NOMO-1 treated with dmso at 0.1 percent for 144 hours (cell line): ENCODE data around the gene ASTN2.

Experiments
- DNase-seq: peaks from one replicate; lab custom pipeline; 2025; ENCODE audit not compliant: unreplicated experiment; lab: John Stamatoyannopoulos, UW

Gene ASTN2

GRCh38 chr9:116596646-116597045 lies 818.2 kb downstream of the ASTN2 start:
- no peak for DNase-seq

DNA sequence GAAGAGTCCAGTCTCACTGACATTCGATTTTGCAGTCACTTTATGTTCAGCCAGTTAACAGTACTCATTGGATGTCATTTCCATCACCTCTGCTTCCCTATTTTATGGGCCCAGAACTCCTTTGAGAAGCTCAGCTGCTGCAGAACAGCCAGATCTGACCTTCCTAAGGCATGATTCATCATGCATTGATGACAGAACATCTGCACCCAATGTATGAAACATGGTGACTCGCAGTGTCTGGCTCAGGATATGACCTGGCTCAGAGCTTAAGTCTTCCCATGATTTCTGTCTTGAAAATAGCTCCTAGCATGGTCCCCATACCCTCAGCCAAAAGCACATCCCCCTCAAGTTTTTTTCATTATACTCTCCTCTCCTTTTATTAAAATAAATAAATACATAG lies 820.3 kb downstream of the ASTN2 start:
- no peak for DNase-seq

DNA sequence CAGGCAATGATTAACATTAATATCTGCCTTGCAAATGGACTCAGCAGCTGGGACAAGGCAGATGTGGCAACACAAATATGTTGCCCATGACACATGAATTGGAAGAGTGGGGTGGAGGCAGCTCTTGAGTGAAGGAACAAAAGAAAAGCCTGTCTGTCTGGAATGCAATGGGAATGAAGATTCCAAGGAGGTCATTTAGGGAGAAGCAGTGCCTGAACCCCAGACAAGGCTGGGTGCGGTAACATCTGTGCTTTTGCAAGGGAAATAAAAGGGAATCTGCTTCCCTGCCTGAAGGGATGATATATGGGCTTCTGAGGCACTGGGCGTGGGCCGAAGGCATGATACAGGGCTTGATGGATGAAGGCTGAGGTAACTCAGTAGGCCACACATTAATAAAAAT lies 821.9 kb downstream of the ASTN2 start:
- no peak for DNase-seq

DNA sequence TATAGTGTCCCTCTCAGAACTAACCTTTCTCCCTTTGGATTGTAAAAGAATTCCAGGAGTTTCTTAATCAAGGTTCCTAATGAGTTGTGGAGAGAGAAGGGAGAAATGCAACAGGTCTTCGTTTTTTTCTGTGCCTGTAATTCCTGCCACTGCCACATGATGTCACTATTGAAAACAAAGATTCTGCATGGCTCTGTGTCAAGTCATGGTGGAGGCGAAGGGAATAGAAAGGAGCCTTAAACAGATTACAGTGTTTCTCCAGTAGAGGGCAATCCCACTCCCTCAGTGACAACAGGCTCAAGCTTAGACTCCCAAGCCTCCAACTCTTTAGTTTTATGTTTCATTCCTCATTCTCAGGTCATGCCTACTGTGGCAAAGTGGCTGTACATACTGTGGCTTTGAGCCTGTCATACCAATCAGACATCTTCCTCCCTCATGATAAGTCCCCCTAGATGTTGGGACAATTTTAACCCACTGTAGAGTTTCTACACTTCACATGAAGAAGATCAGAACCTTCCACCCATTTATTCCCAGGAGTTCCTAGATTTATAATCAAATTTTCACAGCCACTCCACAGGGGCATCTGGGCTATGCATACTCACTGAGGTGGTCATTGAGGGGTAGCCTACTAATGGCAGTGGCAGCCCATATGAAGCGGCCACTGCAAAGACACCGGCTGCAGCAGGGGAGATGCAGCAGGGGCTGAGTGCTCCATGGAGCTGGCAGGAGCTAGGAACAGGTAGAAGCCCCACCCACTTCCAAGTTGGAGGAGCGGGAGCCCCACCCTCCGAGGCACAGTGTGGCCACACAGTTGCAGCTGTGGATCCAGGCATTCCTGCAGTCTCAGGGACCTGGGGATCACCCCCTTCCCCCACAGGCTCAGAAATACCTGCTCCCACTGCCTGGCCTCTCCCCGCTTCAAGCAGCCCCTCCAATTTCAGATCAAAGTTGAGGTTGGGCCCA lies 825.2 kb downstream of the ASTN2 start:
- peak; percentile 9 for DNase-seq

DNA sequence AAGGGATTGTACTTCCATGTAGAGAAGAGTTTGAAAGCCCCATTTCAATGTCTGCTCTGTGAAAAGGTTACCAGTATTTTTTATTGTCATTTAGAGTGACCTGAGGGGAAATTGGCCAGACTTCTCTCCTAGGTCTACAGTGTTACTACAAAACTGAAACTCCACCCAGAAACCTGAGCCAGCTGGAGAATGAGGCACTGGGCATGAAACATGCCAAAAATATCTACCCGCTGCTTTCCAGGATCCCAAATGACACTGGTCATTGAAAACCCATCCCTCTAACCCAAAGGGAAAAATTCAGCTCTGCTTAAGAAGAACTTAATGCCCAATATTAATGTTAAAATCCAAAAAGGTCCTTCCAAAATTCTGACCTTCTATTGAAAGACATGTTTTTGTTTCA lies 826.9 kb downstream of the ASTN2 start:
- no peak for DNase-seq

DNA sequence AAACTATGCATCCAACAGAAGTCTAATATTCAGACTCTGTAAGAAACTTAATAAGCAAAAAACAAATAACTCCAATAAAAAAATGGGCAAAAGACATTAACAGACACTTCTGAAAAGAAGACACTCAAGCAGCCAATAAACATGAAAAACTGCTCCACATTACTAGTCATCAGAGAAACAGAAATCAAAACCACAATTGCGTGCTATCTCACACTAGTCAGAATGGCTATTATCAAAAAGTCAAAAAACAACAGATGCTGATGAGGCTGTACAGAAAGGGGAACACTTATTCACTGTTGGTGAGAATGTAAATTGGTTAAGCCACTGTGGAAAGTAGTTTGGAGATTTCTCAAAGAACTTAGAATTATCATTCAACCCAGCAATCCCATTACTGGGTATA lies 829.0 kb downstream of the ASTN2 start:
- no peak for DNase-seq

- no peak for DNase-seq
Measured at GRCh38 chr9:116585204-116585603, 829.7 kb downstream of the ASTN2 start.

DNA sequence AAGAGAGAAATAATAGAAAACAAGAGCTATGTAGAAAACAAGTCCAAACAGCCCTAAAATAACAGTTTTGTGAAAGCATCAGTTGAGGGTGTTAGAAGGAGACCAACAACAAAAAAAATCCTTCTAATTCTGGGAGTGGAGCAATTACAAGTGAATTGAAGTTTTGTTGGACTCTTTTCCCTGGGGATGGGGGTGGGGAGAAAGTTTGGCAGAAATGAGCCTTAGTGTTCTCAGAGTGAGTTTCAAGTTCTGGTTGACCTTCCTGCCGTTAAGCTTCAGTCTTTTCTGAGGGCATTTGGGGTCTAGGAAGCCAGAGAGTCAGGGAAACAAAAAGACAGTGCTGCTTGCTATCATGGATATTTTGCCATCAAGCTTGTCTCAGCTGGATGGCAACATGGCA lies 834.0 kb downstream of the ASTN2 start:
- no peak for DNase-seq

DNA sequence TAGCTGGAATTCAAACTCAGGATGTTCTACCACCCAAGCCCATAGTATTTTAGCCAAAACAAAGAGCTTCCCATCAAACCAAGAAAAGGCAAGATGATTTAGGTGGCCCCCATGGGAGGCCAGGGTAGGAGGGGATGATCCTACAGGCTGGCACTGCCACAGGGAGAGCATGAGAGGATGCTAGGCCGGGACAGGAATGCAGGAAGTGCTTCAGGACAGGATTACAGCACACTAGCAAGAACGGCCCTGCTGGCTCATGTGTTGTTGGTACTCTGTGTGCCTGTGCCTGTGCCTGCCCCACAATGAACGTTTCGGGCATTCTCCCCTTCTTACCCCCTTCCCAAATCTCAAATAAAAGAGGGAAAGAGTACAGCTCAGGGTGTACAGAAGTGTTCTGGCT lies 838.5 kb downstream of the ASTN2 start:
- no peak for DNase-seq

GRCh38 chr9:116574027-116574679 lies 840.7 kb downstream of the ASTN2 start:
- DNase-seq = no peak

DNA sequence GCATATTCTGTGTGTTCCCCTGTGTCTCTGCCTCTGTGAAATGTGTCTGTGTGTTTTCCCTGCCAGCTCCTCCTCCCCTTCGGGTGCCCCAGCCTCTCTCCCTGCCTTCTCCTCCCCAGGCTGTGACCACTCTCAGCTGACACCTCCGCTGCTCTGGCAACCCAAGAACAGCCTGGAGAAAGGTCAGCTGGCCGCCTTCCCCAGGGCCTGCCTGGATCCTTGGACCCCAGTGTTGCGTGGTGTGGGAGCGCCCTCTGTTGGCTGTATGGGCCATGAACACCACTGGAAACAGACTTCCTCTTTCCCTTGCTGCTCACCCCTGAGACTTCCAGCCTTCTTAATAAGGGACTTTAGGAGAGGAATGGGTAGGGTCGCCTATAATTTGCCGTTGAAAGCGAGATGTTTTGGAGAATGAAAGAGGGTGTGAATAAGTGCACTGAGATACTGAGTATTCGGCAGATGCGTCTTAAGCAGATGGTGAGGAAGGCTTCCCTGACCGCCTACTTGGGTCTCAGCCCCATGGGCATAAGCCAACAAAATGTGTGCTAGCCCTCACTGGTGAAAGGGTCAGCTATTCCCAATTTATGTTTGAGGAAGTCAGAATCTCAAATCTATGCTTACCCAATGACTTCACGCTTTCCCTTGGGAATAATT lies 842.6 kb downstream of the ASTN2 start:
- peak; percentile 47 for DNase-seq

DNA sequence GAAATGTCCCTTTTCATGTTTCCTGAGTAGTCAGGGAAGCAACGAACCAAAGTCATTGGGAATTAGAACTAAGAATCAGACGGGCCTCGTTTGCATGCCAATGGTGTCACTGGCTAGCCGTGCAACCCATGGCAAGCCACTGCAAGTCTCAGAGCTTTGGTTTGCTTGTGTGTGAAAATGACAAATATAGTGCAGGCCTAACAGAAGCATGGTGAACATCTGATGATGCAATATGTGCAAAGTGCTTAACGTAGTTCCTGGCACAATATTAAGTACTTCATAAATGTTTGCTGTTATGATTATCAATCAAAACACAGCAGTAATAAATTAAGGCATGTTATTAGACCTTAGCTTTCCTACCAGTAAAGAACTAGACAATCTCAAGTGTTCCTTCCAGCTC lies 845.7 kb downstream of the ASTN2 start:
- DNase-seq = no peak

DNA sequence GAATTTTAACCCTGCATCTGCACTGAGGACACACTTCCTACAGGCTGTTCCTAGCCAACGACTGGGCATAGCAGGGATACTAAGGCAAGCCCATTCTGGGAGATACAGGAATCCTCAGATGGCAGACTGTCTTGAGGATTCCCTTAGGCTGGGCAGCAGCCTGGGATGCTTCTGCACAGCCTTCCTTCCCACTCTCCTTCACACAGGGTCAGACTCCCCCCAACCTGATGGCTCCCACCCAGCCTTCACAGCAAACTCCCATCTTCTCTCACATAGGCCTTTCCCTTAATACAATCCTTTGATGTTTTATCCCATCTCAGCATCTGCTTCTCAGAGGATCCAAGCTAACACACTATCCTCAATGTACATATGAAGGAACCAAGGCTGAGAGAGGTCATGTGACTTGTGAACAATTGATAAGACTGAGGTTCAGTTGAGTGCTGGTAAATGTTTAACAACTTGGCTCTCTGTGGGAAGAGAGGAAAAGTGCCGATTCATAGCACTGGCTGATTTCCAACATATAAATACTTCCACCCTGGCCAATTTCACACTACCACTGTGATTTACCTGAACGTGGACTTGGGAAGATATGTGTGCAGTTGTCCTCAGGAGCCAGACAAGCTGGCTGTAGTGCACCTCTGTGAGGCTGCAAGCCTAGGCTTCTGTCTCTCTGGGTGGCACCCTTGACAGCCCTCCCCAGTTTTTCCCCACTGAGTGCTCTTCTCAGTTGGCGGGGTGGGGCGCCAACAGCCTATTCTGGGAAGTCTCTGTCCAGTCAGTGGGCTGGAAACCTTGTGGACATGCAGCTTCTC lies 848.0 kb downstream of the ASTN2 start:
- DNase-seq = no peak

- DNase-seq = no peak
Measured at GRCh38 chr9:116565986-116566385, 848.9 kb downstream of the ASTN2 start.

GRCh38 chr9:116564266-116564793 lies 850.5 kb downstream of the ASTN2 start:
- DNase-seq = no peak

DNA sequence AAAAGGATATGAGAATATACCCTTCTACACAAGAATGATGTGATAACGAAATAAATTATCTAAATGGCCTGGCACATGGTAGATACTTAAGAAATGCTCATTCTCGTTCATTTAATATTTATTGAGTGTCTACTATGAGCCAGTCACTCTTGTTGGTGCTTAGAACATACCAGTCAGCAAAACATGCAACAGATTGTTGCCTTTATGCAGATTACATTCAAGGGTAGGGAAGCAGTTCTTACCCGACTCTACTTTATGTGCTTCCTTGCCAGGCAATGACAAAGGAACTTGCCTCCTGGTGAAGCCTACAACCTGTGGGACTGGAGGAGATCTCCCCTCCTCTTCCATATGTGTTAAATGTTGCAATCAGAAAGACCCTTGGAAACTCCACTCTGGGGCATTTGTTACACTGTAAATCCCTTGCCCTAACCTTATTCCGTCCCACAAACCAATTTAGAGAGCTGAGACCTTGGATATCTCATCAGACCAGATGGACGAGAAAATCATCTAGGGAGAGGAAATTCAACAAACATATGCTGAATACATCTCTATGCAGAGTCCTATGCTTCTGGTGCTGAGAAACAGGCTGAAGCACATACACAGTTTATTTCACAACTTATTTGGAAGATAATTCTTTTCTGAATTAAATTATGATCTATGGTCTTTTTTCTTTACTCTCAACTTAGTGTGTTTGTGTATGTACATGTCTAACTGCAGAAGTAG lies 855.9 kb downstream of the ASTN2 start:
- no peak for DNase-seq

GRCh38 chr9:116558035-116558434 lies 856.8 kb downstream of the ASTN2 start:
- DNase-seq = no peak

- DNase-seq = no peak
Measured at GRCh38 chr9:116555556-116556155, 859.2 kb downstream of the ASTN2 start.

GRCh38 chr9:116555119-116555518 lies 859.7 kb downstream of the ASTN2 start:
- no peak for DNase-seq
